ENCODE data around the gene DOCK9. TPM values are rescaled to one million over a fixed set of nuclear protein-coding genes. Genes with fewer than 3 reads are reported as not detected.

DOCK9 gene
- total RNA-seq, 1 experiment from 2014 or later = 31.7 TPM

DNA sequence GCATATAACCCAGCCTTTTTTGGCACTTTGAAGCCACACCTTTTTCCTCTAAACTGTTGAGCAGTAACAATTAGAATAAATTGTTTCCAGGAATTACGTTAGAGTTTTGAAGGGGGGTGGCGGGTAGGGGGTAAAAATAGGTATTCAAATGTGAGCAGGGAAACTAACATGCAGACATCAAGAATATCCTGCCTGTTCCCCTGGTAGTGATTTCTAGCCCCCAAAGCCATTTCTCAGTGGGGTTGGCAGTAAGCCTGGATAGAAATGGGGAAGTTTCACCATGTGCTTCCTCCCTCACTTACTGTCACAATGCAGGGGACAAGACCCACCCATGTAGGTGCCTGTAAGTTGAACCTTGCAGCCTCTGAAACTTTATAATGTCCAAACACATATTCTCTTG is 3.8 kb downstream of the DOCK9 start:
- ChIA-PET POLR2A (ENCODE audit: unreplicated experiment) (no interaction called here), CTCF (no interaction called here)
- Histone ChIP-seq H2AFZ (ENCODE audit: low read length) (no peak overlapping the region), H3F3A (ENCODE audit: low read length, unreplicated experiment) (no peaks in the 10 kb centered on the region), H3K36me3 (ENCODE audit: low read depth, low read length) (no peaks in the 10 kb centered on the region), H3K27ac (ENCODE audit: low read length) (no peak overlapping the region), H3K79me2 (ENCODE audit: low read length) (peaks cover 15% of the 10 kb centered on the region), H3K9me2 (replicated peaks; ENCODE audit: low read length) (no peaks in the 10 kb centered on the region), H3K9me3 (ENCODE audit: low read length) (no peaks in the 10 kb centered on the region), H3K4me3 (ENCODE audit: low read length) (no peak overlapping the region), H3K27me3 (ENCODE audit: low read length) (no peaks in the 10 kb centered on the region), H3K4me2 (ENCODE audit: low read length) (no peak overlapping the region), H4K20me1 (ENCODE audit: low read length) (no peaks in the 10 kb centered on the region), H3K4me1 (ENCODE audit: insufficient read depth, low read length) (peaks cover 41% of the 10 kb centered on the region), H3K9ac (ENCODE audit: low read length) (no peak overlapping the region)
- TF ChIP-seq EZH2phosphoT487 (IDR thresholded peaks at IDR 0.05; ENCODE audit: borderline replicate concordance, low read length) (no peak), EZH2 (IDR thresholded peaks at IDR 0.05; ENCODE audit: low read length, unreplicated experiment) (no peak)
- TF ChIP-seq, protein P1, sequence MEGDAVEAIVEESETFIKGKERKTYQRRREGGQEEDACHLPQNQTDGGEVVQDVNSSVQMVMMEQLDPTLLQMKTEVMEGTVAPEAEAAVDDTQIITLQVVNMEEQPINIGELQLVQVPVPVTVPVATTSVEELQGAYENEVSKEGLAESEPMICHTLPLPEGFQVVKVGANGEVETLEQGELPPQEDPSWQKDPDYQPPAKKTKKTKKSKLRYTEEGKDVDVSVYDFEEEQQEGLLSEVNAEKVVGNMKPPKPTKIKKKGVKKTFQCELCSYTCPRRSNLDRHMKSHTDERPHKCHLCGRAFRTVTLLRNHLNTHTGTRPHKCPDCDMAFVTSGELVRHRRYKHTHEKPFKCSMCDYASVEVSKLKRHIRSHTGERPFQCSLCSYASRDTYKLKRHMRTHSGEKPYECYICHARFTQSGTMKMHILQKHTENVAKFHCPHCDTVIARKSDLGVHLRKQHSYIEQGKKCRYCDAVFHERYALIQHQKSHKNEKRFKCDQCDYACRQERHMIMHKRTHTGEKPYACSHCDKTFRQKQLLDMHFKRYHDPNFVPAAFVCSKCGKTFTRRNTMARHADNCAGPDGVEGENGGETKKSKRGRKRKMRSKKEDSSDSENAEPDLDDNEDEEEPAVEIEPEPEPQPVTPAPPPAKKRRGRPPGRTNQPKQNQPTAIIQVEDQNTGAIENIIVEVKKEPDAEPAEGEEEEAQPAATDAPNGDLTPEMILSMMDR (conservative IDR thresholded peaks at IDR 0.05; ENCODE audit: low read depth, low read length) = no peak
- no TSS peak for BruUV-seq (replicated peaks)
- ATAC-seq = no peak
- intact Hi-C loops (cut with micrococcal nuclease) = no loop called here
- no peak for DNase-seq

DNA sequence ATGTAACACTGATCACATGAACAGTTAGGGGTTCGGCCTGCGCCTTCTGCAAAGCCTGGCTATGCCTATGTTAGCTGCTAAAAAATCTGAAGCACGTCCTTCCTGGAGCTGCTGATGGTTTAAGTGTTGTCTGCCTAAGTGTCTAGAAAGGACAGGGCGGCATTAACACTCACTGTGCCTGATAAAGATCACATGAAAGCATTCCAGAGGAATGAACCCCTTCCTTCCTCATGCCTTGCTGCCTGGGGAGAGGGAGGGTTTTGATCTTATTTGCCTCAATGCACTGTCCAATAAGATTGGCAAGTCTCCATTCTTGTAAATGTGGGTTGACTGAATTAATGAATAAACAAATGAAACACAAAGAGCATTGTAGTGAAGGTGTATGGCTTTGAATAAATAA is 5.2 kb downstream of the DOCK9 start:
- ATAC-seq (peak; percentile 90), DNase-seq (peak; percentile 78)
- H3K27ac ChIP-seq (ENCODE audit: low read length) = no peak overlapping the region
- H3K9me2 ChIP-seq (replicated peaks; ENCODE audit: low read length) = no peaks in the 10 kb centered on the region
- no peaks in the 10 kb centered on the region for H3K27me3 ChIP-seq (ENCODE audit: low read length)
- no peaks in the 10 kb centered on the region for H3K9me3 ChIP-seq (ENCODE audit: low read length)
- H3K9ac ChIP-seq (ENCODE audit: low read length) = no peak overlapping the region
- TF ChIP-seq, protein P1 (conservative IDR thresholded peaks at IDR 0.05; ENCODE audit: low read depth, low read length) = no peak
- no peak for TF ChIP-seq EZH2phosphoT487 (IDR thresholded peaks at IDR 0.05; ENCODE audit: borderline replicate concordance, low read length)
- TF ChIP-seq EZH2 (IDR thresholded peaks at IDR 0.05; ENCODE audit: low read length, unreplicated experiment) = no peak
- no peaks in the 10 kb centered on the region for H4K20me1 ChIP-seq (ENCODE audit: low read length)
- H3K4me3 ChIP-seq (ENCODE audit: low read length) = no peak overlapping the region
- POLR2A ChIA-PET (ENCODE audit: unreplicated experiment) = no interaction called here
- H2AFZ ChIP-seq (ENCODE audit: low read length) = no peak overlapping the region
- intact Hi-C loops (cut with micrococcal nuclease) = no loop called here
- H3K4me2 ChIP-seq (ENCODE audit: low read length) = peak overlapping the region; percentile 21; the same call in 1 of the 2 replicates
- H3K36me3 ChIP-seq (ENCODE audit: low read depth, low read length) = no peaks in the 10 kb centered on the region
- H3K79me2 ChIP-seq (ENCODE audit: low read length) = peaks cover 15% of the 10 kb centered on the region
- CTCF ChIA-PET = no interaction called here
- H3F3A ChIP-seq (ENCODE audit: low read length, unreplicated experiment) = no peaks in the 10 kb centered on the region
- BruUV-seq (replicated peaks) = no TSS peak
- peaks cover 28% of the 10 kb centered on the region for H3K4me1 ChIP-seq (ENCODE audit: insufficient read depth, low read length)

DNA sequence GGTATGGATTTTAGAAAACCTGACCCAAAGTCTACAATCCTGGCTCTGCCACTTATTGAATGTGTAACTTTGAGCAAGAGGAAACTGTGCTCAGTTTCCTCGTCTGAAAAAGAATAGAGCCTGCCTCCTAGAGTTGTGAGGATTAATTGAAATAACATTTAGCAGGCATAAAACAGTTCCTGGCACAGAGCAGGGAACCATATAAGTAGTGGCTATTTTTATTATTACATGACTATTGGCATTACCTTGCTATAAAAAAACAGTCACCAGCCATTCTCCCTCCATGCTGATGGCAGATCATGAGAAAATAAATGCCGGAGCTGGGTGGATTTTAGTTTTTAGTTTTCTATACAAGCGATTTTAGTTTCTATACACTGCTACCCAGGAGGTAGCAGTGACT is 5.8 kb downstream of the DOCK9 start:
- POLR2A ChIA-PET (ENCODE audit: unreplicated experiment) = no interaction called here
- Histone ChIP-seq H3K36me3 (ENCODE audit: low read depth, low read length) (no peaks in the 10 kb centered on the region), H3K4me1 (ENCODE audit: insufficient read depth, low read length) (peaks cover 22% of the 10 kb centered on the region), H4K20me1 (ENCODE audit: low read length) (no peaks in the 10 kb centered on the region), H3K4me3 (ENCODE audit: low read length) (no peak overlapping the region), H3K4me2 (ENCODE audit: low read length) (peak overlapping the region; percentile 21; the same call in 1 of the 2 replicates), H3F3A (ENCODE audit: low read length, unreplicated experiment) (no peaks in the 10 kb centered on the region), H3K9ac (ENCODE audit: low read length) (no peak overlapping the region), H3K9me2 (replicated peaks; ENCODE audit: low read length) (no peaks in the 10 kb centered on the region), H3K27ac (ENCODE audit: low read length) (no peak overlapping the region), H3K79me2 (ENCODE audit: low read length) (peaks cover 11% of the 10 kb centered on the region), H3K27me3 (ENCODE audit: low read length) (no peaks in the 10 kb centered on the region), H3K9me3 (ENCODE audit: low read length) (no peaks in the 10 kb centered on the region), H2AFZ (ENCODE audit: low read length) (no peak overlapping the region)
- ATAC-seq (0 out of 2 replicates have a peak, but pooled peaks have one; percentile 6), DNase-seq (no peak)
- CTCF ChIA-PET = no interaction called here
- TF ChIP-seq EZH2phosphoT487 (IDR thresholded peaks at IDR 0.05; ENCODE audit: borderline replicate concordance, low read length) = no peak
- TF ChIP-seq, protein P1 (conservative IDR thresholded peaks at IDR 0.05; ENCODE audit: low read depth, low read length) = no peak
- BruUV-seq (replicated peaks) = no TSS peak
- intact Hi-C loops (cut with micrococcal nuclease) = no loop called here
